ENCODE measurements around the gene CLDND2.

CLDND2 gene

DNA sequence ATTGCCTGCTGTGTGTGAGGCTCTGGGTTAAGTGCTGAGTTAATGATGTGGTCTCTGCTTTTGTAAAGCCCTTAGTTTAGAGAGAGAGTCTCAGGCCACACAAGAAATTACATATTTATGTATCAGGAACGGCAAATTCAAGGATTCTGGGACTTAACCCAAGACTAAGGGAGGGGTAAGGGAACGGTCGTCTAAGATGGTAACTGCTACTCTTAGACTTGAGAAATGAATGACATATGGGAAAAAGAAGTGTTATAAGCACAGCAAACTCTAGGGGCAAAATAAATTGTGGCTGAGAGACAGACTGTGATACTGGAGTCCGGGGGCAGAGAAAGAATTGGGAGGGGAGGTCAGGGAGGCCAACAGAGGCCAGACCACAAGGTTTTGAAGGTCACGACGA lies 37.1 kb downstream of the CLDND2 start:
- no peak for DNase-seq

DNA sequence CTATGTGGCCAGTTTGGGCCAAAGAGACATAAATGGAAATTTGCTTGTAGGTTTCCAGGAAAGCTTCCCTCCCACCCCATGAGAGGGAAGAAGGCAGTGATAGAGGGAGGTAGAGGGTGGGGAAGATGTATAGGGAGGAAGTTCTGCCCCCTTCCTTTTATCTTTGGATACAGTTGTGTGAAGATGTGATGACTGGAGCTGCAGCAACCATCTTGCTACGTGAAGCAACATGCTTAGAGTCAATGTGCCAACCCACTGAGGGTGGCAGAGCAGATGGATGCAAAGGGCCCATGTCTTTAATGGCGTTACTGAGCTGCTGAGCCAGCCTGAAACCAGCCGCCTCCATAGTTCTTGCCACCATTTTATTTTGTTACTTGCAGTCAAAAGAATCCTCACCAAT lies 37.6 kb downstream of the CLDND2 start:
- DNase-seq: no peak

DNA sequence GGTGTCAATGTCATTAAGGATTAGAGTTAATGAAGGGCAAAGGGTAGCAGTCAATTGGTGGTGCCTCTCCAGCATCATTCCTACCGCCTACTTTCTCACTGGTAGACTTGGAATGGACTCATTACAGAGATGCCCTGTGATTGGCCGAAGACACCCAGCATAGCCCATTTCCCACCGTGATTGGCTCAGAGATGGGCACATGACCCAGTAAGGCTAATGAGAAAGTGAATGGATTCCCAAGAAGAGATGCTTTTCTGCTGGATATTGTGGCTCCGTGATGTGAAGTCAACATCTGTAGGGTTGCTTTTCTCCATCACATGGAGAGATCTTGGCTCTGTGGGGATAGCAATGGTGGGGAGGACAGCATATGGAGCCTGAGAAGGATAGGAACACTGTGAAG lies 38.4 kb downstream of the CLDND2 start:
- DNase-seq: no peak

DNA sequence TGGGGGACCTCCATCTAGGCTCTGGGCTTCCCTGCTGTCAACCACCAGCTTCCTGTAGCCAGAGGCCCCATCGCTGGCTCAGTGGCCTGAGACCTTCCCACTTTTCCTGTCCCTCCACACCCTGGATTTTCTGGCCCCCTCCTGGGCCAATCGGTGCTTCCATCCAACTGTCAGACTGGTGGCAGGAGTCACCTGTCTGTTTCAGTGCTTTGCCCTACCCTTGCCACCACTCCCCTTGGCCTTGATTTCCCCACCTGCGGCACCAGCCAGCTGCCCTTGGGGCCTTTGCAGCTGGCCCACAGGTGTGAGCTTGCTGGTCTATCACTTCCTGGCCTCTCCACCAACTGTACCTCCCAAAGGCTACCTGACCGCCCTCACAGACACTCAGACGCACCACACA lies 39.4 kb downstream of the CLDND2 start:
- DNase-seq: no peak

DNA sequence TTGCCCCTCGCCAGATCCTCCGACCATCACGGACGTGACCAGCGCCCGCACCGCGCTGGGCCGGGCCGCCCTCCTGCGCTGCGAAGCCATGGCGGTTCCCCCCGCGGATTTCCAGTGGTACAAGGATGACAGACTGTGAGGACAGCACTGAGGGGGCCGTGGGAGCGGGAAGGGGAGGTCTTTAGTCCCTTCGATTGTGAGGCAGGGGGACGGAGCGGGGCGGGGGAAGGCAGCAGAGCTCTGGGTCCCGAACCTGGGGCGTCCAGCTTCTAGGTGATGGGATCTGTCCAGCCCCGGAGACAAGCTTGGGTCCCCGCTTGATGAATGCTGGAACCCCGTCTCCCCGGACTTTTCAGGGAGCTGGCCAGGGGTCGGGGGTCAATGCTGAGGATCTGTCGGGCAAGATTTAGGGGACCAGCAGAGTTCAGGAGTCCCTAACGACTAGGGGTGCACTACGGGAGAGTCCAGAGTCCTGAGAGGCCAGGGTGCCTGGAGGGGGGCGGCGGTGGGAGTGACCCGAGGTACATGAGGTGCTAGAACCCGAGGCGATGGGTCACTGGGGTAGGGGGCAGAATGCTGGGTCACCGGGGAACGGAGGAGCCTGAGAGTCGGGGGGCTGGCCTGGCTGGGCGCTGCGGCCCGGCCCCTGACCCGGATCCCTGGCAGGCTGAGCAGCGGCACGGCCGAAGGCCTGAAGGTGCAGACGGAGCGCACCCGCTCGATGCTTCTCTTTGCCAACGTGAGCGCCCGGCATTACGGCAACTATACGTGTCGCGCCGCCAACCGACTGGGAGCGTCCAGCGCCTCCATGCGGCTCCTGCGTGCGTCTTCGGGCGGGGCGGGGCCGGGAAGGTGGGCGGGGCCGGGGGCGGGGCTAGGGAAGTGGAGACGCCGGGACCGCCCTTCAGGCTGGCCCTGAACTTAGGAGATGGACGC lies 41.5 kb downstream of the CLDND2 start:
- DNase-seq: peak in 5 of 51 donors; percentile 12 to 24 (median 19)

DNA sequence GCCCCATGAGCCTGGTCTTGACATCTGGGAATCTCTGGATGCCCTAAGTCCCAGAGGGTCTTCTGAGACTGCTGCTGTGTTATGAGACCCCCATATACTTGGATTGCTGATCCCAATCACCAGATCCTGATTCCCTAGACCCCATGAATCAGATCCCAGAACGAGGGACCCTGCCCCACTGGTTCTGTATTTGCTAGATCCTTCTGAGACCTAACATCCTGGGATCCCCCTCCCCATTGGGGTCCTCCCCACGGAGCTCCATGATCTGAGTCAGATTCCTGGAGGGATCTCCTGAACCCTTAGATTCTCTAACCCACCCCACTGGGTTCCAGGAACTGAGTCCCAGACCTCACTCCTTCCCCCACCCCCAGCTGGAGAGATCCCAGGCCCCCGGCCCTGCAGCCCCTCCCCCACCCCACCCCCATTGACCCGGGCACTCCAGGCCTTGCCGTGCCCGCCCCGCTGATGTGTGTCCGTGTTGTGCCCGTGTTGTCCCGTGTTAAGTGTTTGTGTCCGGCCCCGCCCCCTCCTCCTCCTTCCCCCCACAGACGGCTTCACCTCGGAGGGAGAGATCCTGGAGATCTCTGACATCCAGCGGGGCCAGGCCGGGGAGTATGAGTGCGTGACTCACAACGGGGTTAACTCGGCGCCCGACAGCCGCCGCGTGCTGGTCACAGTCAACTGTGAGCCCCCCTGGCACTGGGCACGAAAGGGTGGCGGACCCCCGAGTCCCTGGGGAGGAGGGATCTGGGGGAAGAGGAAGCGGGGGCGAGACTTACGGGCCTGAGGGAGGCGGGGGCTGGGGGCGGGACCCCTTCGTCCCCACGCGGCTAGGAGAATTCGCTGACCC lies 42.4 kb downstream of the CLDND2 start:
- no peak for DNase-seq

DNA sequence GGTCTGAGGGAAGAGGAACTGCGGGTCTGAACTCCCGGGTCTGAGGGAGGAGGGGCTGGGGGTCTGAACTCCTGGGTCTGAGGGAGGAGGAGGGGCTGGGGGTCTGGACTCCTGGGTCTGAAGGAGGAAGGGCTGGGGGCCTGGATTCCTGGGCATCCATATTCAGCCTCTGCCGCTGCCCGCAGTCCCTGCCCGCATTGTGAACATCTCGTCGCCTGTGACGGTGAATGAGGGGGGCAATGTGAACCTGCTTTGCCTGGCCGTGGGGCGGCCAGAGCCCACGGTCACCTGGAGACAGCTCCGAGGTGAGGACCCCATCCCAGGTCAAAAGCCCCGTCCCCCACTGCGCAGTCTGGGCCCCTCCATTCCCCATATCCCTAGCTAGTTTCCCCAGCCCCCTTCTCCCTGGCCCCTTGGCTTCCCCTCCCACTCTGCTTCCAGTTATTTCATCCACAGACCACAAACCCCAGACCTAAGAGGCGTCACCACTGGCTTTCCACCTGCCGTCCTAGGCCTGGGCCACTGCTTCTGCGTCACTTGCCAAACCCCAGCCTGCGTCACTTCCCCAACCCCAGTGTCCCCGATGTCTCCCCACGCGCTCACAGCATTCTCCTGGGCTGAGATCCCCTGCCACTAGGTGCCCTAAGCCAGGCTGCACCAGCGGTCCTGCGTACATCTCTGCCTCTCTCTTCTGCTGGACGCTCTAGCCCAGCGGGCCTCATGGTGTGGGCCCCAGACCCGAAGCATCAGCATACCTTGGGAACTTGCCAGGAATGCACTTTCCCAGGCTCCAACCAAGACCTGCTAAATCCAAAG lies 43.4 kb downstream of the CLDND2 start:
- DNase-seq: no peak

DNA sequence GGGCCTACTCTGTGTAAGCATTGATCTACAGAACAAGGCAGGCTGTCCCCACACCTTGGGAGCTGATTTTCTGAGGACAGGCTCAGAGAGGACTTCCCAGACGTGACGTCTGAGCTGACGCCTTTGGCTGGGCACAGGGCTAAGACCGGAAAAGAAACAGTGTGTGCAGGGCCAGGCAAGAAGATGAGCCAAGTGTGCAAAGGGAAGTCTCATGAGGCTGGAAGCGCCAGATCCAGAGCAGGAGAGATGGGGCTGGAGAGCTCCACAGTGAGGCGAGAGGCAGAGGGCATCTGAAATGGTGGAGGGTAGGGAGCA lies 44.7 kb downstream of the CLDND2 start:
- DNase-seq: peak in 2 of 51 donors; percentile 11 to 24

DNA sequence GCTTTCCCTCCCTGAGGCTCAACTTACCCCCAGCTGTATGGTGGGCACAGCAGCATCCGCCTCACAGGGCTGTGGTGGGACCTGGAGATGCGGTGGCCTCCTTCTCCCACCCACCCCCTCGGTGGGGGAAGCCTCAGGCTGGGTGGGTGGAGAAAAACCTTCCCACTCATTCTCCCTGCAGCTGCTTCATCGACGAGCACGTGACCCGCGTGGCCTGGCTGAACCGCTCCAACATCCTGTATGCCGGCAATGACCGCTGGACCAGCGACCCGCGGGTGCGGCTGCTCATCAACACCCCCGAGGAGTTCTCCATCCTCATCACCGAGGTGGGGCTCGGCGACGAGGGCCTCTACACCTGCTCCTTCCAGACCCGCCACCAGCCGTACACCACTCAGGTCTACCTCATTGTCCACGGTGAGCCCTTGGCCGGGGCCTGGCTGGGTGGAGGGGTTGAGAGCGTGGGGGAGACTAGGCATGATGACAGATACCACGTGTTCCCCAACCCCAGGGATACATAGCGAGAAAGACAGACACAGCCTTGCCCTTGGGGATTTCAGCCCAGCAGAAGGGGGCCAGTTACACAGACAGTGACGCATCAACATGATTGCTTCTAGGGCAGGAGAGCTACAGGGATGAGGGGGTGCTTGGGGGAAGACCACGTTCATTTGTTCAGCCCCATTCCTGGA lies 45.2 kb downstream of the CLDND2 start:
- no peak for DNase-seq

DNA sequence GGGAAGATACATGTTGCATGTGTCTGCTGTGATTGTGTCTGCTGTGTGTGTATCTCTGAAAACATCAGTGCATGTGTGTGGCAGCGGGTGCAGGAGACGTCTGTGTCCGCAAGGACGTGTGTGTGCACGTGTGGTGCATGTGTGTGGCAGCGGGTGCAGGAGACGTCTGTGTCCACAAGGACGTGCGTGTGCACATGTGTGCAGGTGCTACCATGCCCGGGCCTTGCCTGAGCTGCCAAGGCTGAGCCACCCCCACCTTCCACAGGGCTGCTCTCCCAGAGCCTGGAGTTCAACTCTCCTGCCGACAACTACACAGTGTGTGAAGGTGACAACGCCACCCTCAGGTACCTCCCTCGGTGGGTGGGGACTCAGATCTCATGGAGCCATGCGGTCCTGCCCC lies 47.0 kb downstream of the CLDND2 start:
- no peak for DNase-seq

DNA sequence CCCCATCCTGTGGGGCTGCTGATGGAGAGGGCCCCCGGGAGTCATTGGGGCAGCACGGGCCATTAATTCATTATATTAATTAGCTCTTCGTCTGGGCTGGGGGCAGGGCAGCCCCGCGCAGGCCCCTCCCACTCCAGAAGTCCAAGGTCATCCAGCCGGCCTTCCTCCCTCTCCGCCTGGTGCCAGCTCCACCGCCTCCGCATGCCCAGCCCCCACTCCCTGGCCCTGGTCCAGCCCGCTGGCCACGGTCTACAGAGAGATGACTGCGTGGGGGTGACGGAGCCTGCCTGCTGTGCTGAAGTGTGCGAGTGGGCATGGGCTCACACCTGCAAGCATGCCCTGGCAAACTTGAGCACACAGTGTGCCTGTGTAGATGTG lies 48.5 kb downstream of the CLDND2 start:
- peak in 15 of 51 donors; percentile 12 to 57 (median 29) for DNase-seq

DNA sequence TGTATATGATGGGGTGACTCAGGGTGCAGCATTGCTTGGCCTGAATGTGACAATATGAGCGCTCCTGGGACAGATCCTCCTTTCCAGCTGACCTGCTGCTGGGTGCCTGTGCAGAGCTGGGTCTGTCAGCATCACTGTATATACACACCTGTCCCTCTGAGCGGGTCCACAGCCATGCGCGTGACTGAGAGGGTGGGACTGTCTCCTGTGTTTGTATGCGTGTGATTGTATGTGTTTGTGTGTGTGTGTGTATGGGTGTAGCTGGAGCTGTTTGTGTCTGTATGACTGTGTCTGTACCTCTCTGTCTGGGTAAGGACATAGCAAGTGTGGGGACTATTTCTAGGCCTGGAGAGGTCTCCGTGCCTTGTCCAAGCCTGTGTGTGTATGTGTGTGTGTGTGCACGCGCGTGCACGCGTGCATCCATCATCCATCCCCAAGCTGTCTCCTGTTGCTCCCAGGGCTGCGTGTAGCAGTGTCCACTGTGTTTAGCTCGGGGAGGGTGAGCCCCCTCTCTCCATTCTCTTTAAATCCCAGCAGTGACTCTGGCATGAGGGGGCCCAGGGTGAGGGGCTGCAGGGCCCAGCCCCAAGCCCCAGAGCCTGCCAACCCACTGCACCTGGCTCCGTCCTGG lies 49.0 kb downstream of the CLDND2 start:
- DNase-seq: no peak

DNA sequence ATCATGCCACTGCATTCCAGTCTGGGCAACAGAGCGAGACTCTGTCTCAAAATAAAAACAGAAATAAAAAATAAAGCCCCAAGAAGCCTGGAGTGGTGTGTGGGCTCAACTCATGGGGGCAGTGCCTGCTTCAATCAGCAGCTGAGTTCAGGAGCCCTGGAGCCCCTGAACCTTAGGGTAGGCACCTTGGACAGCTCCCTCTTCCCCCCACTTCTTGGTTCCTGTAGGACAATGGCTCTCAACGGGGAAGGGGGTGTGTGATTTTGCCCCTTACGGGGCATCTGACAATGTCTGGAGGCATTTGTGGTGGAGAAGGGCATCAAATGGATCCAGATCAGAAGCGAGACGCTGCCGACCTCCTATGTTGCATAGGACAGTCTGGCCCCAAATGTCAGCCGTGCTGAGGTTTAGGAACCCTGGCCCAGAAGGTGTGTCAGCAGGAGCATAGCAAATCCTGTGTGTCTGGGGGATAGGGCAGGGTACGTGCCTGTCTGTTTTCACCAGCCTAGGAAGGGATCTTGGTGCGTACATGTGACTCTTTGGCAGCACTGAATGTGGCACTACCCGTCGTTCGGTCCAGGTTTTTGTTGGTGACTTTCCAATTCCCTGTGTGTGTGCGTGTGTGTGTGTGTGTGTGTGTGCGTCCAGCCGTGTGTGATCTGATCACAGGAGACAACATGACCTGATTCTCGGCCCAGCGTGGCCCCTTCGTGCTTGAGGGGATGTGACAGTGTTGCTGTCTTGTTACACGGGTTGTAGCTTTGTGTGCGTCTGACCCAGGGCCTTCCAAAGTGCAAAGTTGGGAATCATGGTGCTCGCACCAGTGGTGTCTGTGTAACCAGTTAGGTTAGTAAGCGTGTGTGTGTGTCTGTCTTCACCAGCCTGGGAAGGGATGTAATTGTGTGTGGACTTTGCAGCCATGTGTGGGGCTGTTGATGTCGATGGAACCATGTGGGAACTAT lies 49.8 kb downstream of the CLDND2 start:
- peak in 1 of 51 donors; percentile 7 for DNase-seq

DNA sequence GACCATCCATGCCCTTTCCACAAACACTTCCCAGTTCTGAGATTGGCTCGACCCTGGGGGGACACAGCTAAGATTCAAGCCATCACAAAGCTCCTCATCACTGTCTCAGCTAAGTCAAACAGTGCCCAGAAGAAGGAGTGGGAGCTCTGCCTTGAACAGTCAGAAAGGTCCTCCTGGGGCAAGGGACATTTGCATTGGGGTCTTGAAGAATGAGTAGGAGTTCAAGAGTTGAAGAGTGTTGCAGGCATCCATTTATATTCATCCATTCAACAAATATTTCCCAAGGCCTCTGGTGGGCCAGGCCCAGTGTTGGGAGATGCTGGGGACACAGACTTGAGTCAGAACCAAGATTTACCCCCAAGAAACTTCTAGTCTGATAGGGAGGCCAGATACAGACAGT lies 50.8 kb downstream of the CLDND2 start:
- no peak for DNase-seq

DNA sequence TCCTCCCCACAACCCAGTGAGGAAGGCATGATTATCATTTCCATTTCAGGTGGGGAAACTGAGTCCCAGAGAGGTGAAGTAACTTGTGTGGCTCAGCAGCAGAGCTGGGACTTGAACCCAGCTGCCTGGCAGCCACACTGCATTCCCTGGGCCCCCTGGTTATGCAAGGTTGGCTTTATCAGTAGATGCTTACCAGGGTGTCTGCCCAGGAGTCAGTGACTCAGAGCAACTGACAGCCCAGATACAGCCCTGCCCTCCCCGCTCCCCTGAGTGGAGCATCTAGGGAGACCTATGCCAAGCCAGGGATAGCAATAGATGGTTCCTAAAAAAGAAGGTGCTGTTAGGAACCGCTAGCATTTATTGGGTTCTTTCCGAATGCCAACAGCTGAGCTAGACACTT lies 51.4 kb downstream of the CLDND2 start:
- no peak for DNase-seq
